GM20000 (cell line): ENCODE data around the gene SFSWAP.
A peak's percentile ranks its signal among the peaks of the same experiment; 100 is the strongest.
"Not testable (repeated sequence)": the region's sequence is repeated elsewhere in the genome, so short reads cannot be mapped to it uniquely, and the experiment has no call there.

Experiments used
- DNase-seq: peaks from one replicate; pipeline ENCODE4 v3.0.0; 2012; ENCODE audit warnings: low spot score
- TF ChIP-seq, protein P1 (sequence below): IDR thresholded peaks from 2 replicates; pipeline ENCODE4 v1.5.1; 2012; ENCODE audit warnings: mild to moderate bottlenecking, control low read depth; ENCODE audit errors: extremely low read depth, missing control alignments

SFSWAP gene

DNA sequence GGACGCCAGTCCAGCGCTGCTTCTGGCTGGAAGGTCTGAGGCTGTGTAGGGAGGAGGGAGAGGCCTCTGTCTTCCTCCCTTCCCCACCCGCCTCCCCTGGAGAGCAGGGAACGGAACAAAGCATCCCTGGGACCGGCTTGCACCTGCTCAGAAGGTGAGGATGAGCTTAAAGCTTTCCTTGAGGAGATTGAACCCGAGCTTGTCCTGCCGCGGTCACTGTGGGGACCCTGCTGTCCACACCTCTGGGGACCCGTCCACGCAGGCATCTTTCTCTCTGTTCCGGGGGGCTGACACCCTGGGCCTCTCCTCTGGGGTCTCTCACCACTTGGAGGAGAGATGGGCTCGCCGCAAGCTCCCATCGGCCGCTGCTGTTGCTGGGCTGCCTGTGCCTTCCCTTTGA lies 33.2 kb upstream of the SFSWAP start:
- TF ChIP-seq, protein P1, sequence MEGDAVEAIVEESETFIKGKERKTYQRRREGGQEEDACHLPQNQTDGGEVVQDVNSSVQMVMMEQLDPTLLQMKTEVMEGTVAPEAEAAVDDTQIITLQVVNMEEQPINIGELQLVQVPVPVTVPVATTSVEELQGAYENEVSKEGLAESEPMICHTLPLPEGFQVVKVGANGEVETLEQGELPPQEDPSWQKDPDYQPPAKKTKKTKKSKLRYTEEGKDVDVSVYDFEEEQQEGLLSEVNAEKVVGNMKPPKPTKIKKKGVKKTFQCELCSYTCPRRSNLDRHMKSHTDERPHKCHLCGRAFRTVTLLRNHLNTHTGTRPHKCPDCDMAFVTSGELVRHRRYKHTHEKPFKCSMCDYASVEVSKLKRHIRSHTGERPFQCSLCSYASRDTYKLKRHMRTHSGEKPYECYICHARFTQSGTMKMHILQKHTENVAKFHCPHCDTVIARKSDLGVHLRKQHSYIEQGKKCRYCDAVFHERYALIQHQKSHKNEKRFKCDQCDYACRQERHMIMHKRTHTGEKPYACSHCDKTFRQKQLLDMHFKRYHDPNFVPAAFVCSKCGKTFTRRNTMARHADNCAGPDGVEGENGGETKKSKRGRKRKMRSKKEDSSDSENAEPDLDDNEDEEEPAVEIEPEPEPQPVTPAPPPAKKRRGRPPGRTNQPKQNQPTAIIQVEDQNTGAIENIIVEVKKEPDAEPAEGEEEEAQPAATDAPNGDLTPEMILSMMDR = no peak
- no peak for DNase-seq

DNA sequence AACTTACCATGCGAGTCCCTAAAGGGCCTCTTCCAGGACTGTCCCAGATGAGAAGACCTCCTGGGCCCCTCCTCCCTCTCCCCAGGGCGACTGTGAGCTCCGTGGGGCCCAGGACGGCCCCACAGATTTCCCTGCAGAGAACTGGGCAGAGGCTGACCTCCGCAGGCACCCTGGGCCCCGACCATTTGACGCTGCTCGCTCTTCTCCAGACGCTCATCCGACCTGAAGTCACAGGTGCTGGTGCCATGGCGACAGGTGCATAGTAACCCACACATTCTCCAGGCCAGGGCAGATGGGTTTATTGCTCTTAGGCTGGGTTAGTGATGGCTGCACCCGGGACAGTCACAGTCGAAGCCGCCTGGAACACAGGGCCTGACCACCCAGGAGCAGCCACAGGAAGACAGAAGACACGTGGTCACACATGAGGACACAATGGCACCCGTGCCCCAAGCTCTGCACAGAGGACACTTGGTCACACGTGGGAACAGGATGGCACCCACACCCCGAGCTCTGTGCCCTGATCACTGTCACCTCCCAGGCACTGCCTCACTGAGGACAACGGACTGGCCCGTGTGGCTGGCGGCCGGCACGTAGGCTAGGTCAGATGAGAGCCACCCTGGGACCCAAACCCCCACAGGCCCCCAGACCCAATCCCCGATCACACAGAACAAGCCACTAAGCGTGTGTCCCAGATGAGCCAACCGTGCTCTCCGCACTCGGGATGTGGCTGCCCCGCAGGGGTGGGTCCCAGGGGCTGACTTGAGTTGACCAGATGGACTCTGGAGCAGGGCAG lies 32.3 kb upstream of the SFSWAP start:
- DNase-seq = not testable (repeated sequence)

DNA sequence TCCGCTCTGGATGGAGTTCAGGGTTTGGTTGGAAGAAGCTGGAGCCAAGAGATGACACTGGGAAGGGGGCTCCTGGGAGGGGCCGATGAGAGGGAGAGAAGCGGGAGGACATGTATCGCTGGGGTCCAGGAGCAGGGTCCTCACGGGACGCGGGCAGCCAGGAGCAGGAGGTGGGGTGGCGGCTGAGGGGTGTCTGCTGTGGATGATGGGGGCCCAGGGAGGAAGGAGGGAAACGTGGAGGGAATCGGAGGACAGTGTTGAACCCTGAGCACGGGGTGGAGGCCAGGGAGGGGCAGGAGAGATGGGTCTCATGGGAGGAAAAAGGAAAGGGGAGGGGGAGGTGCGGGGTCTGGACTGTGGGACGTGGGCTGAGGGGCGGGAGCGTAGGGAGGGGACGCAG lies 31.7 kb upstream of the SFSWAP start:
- not testable (repeated sequence) for DNase-seq

DNA sequence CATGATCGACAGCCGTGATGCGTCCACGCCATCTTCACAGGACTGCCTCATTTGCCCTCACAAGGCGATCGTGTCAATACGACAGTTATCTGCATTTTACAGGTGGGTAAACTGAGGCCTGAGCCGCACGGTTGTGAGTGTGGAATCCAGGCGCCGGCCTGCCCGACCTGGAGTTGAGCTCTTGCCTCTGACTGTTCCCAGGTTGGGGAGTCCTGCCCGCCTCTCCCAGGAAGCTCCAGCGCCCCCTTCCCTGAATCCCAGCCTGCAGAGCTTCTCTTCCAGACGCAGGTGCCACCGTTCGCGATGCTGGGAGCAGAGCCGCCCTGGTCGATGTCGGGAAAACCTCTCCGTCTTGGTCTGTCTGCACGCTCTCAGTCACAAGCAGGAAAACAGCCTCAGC lies 31.1 kb upstream of the SFSWAP start:
- not testable (repeated sequence) for DNase-seq

DNA sequence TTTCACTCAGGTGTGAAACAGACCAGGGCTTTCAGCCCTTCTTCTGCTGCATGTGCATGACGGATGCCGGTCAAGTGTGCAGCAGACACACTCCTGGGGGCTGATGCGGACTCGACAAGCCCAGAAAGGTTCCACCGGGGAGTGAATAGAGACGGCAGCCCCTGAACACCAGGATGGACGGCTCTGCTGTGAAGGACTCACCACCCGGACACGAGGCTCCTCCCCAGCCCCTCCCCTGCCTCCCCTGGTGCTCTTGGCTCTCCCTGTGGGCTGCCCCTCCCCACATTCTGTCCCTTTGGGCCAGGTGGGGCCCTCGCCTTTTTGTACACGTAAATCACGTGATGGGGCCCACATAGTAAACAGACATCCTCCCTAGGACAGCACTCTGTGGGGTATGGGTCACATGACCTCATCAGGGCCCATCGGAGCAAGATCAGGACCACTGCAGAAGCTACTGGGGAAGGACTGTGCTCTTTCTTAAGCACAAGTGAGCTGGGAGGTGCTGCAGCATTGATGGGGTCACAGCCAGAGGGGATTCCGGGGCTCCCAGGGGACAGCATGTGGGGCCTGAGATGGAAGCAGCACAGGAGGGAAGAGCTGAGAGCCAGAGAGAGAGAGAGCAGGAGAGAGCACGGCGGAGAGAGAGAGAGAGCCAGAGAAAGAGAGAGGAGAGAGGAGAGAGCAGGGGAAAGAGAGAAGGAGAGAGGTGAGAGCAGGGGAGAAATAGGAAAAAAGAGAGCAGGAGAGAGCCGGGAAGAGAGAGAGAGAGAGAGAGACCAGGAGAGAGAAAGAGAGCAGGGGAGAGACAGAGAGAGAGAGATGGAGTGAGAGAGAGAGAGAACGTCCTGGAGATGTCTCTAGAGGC lies 30.3 kb upstream of the SFSWAP start:
- DNase-seq = not testable (repeated sequence)

DNA sequence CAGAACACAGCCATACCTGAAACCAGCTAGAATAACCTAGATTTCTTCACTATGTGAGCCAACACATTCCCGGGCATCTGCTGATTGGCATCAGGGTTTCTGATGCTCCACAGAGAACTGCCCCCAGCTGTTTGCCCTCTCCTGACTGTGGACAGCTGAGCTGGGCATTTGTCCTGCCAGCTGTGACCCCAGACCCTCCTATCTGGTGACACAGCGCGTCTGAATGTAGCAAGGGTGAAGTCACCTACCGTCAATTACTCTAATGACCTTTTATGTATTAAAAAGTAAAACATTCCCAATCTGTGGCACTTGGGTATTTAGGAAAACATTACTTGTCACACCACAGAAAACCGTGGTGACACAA lies 29.7 kb upstream of the SFSWAP start:
- DNase-seq = no peak
- TF ChIP-seq, protein P1 = no peak

DNA sequence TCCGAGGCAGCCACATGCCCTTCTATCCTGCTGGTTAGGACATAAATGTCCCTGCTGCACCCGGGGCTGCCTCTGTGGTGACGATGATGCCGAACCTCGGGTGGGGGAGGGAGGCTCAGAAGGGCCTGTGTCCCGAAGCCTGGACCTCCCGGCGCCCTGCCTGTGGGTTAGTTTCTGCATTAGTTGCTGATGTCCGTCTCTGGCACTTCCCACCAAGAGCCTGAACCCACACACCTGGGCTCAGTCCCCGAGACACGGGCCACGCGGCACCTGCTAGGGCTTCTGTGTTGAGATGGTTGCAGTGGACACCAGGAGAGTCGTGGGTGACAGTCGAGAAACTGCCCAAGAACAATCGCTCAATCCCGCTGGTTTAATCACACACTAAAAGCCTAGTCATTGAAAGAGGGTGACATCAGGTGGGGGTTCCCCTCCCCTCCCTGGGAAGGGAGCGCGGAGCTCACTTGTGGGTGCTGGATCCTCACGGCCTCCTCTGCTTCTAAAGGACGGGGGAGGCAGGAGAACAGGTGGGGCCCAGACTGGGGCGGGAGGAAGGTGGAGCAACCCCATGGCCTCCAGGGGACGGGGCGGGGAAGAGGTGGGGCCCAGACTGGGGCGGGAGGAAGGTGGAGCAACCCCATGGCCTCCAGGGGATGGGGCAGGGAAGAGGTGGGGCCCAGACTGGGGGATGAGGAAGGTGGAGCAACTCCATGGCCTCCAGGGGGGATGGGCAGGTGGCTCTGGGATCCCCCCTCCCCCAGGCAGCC lies 29.0 kb upstream of the SFSWAP start:
- DNase-seq = peak; percentile 79

DNA sequence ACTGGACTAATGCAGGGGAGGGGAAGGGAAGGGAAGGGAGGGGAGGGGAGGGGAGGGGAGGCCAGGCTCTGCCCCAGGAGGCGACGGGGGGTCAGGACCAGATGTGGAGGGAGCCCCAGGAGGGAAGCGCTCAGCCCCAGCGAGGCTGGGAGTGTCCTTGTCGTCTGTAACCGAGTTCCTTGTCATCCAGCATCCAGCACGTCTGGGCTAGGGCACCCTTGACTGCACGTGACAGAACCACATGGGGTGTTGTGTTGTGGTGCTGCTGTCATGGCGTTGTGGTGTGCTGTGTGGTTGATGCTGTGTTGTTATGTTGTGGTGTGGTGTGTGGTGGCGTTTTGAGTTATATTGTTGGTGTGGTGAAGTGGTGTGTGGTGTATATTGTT lies 28.4 kb upstream of the SFSWAP start:
- DNase-seq = no peak
- TF ChIP-seq, protein P1 = no peak

DNA sequence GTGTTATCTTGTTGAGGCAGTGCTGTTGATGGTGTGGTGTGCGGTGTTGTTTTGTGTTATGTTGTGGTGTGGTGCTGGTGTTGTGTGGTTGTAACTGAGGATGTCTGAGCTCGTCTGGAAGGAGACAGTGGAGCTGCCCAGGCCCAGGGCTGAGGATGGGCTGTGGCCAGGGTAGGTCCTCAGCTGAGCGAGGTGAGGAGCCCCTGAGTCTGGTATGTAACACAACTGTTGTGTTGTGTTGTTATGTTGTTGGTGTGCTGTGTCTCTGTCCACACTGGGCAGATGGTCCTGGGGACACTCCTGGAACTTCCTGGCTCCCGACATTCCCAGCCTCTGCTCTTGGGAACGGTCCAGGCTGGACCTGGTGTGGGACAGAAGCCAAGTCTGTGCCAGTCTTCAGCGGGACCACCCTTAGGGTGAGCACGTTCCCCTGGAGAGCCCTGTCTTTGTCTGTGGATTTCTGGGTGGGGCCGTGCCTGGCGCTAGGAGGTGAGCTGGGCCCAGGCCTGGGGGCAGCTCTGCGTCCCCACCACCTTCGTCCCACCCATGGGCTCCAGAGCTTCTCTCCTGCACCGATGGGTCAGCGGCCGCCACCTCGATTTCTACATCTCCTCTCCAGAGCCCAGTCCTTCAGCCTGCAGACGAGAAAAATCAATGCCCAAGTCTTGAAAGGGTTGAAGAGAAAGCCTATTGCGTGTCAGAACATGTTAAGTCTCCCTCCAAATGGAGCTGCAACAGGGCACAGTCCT lies 27.4 kb upstream of the SFSWAP start:
- TF ChIP-seq, protein P1 = no peak
- DNase-seq = no peak
